ENCODE data around the gene UBE2E2.

Gene UBE2E2

GRCh38 chr3:23399221-23399620, 196.1 kb downstream of the UBE2E2 start:
- no peak for DNase-seq

- no peak for DNase-seq
Measured at GRCh38 chr3:23402728-23403492, 199.8 kb downstream of the UBE2E2 start.

DNA sequence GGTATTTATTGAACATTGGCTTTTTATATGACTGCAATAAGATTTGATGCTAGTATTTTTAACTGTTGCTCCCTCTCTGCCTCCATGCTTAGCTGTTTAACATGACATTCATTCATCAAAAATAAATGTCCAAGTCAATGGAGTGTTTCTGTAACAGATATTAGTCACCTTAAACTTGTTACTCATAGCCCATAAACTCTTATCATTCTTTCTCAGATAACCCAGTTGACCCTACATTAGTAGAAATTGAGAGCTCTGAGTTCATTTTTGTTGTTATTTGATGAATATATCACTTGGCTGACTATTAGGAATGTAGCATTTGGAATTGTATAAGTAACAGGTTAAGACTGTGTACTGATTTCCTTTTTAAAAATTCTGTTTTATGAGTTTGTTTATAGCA, 201.1 kb downstream of the UBE2E2 start:
- DNase-seq: no peak

GRCh38 chr3:23405081-23405480, 202.0 kb downstream of the UBE2E2 start:
- DNase-seq: no peak

DNA sequence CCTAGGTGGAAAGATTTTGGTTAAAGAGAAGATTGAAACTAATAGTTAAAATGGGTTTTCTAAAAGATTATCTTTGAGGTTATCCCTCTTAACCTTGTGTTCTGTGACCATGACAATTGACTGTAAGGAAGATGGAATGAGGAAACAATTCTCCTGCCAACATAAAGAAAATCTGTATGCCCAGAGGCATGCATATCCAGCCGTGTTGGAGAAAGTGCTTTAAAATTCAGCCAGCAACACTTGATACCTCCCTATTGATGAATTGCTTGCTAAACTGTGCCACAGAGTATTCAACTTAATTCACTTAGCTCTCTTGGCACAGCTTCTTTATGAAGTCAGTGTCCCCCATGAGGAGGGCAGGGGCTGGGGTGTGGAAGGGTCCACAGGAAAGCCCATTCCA, 203.5 kb downstream of the UBE2E2 start:
- DNase-seq: no peak

- no peak for DNase-seq
Measured at GRCh38 chr3:23418026-23418425, 214.9 kb downstream of the UBE2E2 start.

- DNase-seq: no peak
Measured at GRCh38 chr3:23421811-23422516, 218.8 kb downstream of the UBE2E2 start.

DNA sequence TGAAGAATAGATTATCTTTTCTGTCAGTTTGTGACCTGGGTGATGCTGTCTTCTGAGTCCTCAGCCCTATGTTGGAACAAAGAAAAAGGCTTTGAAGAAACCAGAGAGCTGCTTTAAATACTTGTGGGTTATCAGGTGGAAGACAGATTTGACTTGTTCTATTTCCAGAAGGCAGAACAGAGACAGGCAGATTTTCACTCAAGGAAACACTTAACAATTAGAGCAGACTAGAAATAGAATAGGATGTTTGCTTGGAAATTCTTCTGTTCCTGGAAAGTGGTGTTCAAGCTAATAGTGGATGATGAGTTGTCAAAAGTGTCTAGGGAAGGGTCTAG, 219.4 kb downstream of the UBE2E2 start:
- no peak for DNase-seq

DNA sequence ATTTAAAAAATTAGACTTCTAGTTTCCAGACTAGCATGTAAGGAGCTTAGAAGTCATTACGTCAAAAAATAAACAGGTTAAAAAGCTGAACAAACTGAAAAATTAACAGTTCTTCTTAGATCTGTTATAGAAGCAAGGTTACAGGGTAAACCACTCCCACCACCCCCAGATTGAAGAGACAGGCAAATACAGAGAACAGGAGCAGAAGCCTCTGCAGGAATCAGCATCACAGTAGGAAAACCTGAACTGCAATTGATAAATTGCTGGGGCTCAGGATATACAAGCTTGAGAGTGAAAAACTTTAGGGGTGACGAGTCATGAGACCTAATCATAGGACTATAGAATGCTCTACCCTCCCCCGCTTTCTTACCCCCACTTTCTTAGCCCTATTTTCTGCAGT, 222.3 kb downstream of the UBE2E2 start:
- DNase-seq: no peak

- DNase-seq: no peak
Measured at GRCh38 chr3:23430781-23431398, 227.8 kb downstream of the UBE2E2 start.

DNA sequence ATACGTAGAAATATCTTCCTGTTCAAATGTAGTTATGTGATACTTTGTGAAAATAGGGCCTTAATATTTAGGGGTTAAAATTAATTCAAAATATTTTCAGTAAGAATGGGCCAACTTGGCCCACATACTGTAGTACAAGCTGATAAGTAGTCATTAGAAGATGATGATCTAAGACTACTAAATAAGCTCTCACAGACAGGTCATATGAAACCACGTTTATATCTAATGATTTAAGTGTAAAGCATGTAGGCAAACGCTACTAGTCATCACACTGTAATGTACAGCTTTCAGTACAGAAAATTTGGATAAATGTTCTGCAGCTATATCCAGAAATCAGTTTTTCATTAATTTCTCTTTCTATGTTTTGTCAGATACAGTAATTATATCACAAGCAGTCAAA, 228.6 kb downstream of the UBE2E2 start:
- no peak for DNase-seq

DNA sequence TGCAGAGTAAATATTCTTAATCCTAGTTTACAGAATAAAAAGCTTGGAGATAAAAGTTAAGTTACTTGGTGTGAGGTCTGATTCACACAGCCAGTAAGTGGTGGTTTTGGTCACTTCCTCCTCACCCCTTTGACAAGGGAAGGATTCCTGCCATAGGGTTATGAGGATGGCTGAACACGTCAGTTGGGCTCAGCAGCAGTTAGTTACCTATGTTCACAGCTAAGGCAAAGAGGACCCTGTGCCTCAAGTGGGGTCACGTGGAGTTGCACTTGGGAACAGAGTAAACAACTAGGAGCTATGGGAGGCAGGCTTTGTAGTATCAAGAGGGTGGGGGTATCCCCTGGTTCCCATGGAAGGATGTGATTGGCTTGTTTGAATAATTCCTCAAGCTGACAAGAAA, 232.2 kb downstream of the UBE2E2 start:
- DNase-seq: no peak

DNA sequence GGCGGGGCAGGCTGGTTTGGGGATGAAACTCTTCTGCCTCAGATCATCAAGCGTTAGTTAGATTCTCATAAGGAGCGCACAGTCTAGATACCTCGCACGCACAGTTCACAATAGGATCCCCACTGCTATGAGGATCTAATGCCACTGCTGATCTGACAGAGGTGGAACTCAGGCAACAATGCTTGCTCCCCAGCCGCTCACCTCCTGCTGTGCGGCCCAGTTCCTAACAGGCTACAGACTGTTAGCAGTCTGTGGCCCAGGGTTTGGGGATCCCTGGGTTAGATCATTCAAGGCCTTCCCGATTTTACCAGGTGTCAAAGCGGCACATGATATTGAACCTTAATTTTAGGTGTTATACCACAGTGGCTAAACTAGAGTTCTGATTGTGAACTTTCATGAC, 232.8 kb downstream of the UBE2E2 start:
- no peak for DNase-seq

GRCh38 chr3:23437484-23438145, 234.5 kb downstream of the UBE2E2 start:
- no peak for DNase-seq

GRCh38 chr3:23438657-23439056, 235.5 kb downstream of the UBE2E2 start:
- DNase-seq: no peak

DNA sequence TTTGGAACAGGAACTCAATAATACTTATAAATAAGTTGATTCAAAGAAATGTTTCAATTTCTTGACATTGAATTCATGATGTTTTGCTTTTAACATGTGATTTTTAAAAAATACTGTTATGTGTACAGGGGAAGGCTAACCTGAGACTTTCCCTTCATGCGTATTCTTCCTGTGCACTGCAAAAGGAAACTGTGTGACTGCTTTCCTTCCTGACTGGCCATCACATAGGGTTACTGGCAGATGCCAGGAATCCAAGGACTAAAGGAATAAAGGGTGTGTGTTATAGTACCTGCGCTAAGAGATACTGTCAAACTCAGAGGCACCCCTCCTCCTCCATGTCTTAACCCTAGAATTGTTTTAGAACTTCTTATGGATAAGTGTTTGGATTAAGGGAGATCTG, 236.0 kb downstream of the UBE2E2 start:
- no peak for DNase-seq

- no peak for DNase-seq
Measured at GRCh38 chr3:23440416-23441294, 237.5 kb downstream of the UBE2E2 start.

GRCh38 chr3:23442598-23443383, 239.7 kb downstream of the UBE2E2 start:
- no peak for DNase-seq

- no peak for DNase-seq
Measured at GRCh38 chr3:23444386-23444785, 241.3 kb downstream of the UBE2E2 start.

GRCh38 chr3:23446301-23446700, 243.2 kb downstream of the UBE2E2 start:
- no peak for DNase-seq

DNA sequence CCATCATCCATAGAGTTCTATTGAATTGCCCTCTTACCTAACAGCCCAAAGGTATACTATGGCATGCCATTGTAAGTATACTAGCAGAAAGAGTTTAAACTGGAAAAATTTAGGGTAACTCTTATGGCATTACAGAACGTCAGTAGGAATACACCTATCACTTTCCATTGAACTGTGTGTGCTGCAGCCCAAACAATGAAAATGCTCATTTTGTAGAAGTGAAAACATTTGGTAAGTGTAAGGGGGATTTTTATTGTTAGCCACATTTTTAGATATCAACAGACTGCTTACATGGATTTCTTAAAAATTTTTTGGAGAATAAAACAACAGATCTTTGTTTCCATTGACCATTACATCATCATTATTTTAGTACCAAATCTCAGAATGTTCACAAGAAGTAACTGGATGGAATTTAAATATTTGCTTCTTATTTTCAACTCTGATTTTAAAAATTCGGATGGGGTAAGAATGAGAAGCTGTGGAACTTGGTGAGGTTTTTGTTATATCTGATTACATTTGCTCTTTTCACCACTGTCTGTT, 245.9 kb downstream of the UBE2E2 start:
- DNase-seq: no peak

DNA sequence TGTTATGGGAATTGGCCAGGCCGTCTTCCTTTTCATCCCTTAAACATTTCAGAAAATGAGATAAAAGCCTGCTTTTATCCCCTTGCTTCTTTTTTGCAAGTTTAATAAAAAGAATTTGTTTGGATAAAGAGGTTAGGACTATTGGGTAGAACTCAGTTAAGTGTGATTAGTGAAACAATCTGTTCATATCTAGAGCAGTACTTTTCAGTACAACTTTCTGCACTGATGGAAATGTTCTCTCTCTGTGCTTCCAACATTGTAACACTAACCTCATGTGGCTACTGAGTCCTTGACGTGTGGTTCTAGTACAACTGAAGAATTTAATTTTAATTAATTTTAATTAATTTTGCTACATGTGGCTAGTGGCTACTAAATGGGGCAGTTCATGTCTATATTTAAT, 246.9 kb downstream of the UBE2E2 start:
- DNase-seq: no peak
